K562 (cell line): ENCODE data around the gene PBX2. TPM values are rescaled to one million over a fixed set of nuclear protein-coding genes. Genes with fewer than 3 reads are reported as not detected.

ENCODE experiments used
- ATF3 ChIP-seq, 2 experiments: fragments of 450-650 bp in 1 of 2; sonication (generic) in 1 of 2; formaldehyde crosslinking in 1 of 2; IDR thresholded peaks in 1 of 2; conservative IDR thresholded peaks in 1 of 2; 2 replicates each; pipeline versions ENCODE4 v1.6.1 to v1.8.1; 2016 to 2023; ENCODE audit warnings: mild to moderate bottlenecking in 2 of 2, moderate library complexity in 2 of 2, inconsistent platforms in 1 of 2, missing genetic modification reagents in 1 of 2
- C11orf30 ChIP-seq: fragments of 450-650 bp; IDR thresholded peaks from 2 replicates; pipeline ENCODE4 v1.6.1; 2016; ENCODE audit warnings: low read depth, mild to moderate bottlenecking
- CHCHD3 ChIP-seq: fragments of 250-450 bp; sonication (Bioruptor Pico); IDR thresholded peaks from 2 replicates; pipeline ENCODE4 v2.1.2; 2022; ENCODE audit warnings: mild to moderate bottlenecking
- E2F4 ChIP-seq: sonication (generic); formaldehyde crosslinking; IDR thresholded peaks from 2 replicates; pipeline ENCODE4 v1.8.0; 2022; ENCODE audit warnings: mild to moderate bottlenecking, low read depth, missing genetic modification reagents
- ETV1 ChIP-seq: fragments of 450-650 bp; conservative IDR thresholded peaks from 2 replicates; pipeline ENCODE4 v1.6.1; 2016; ENCODE audit warnings: missing genetic modification characterization, control low read depth, low read depth, missing compliant biosample characterization
- HIVEP1 ChIP-seq: fragments of 250-450 bp; sonication (Bioruptor Pico); IDR thresholded peaks from 2 replicates; pipeline ENCODE4 v1.4.0; 2020; ENCODE audit warnings: mild to moderate bottlenecking
- HNRNPK ChIP-seq: fragments of 200-400 bp; formaldehyde crosslinking; IDR thresholded peaks from one replicate; pipeline ENCODE4 v1.6.1; 2018; ENCODE audit warnings: mild to moderate bottlenecking, low read depth, low read length; ENCODE audit not compliant: poor library complexity, severe bottlenecking
- MXI1 ChIP-seq: IDR thresholded peaks from 2 replicates; pipeline ENCODE4 v1.6.1; 2011; ENCODE audit warnings: low read depth, mild to moderate bottlenecking, improper control_type of control experiment, low read length
- MYBL2 ChIP-seq, 2 experiments: fragments of 450-650 bp in 1 of 2; sonication (generic) in 1 of 2; formaldehyde crosslinking in 1 of 2; IDR thresholded peaks; 2 replicates each; pipeline versions ENCODE4 v1.6.1 to v1.8.1; 2017 to 2022; ENCODE audit warnings: borderline replicate concordance in 1 of 2, inconsistent platforms in 1 of 2, low read depth in 1 of 2, mild to moderate bottlenecking in 1 of 2, missing genetic modification reagents in 1 of 2, moderate library complexity in 1 of 2
- NFRKB ChIP-seq: fragments of 450-650 bp; IDR thresholded peaks from 2 replicates; pipeline ENCODE4 v1.6.1; 2016; ENCODE audit warnings: low read depth
- RBBP5 ChIP-seq: fragments of 200-600 bp; sonication (generic); IDR thresholded peaks from 2 replicates; pipeline ENCODE4 v1.6.1; 2012; ENCODE audit warnings: borderline replicate concordance, mild to moderate bottlenecking, low read length, control low read depth, inconsistent platforms; ENCODE audit not compliant: insufficient read depth, poor library complexity, severe bottlenecking
- ZC3H8 ChIP-seq: fragments of 450-650 bp; IDR thresholded peaks from 2 replicates; pipeline ENCODE4 v1.6.1; 2017
- ZNF133 ChIP-seq: fragments of 250-450 bp; sonication (Bioruptor Pico); IDR thresholded peaks from 2 replicates; pipeline ENCODE4 v1.4.0; 2020; ENCODE audit warnings: mild to moderate bottlenecking
- ZNF274 ChIP-seq: IDR thresholded peaks from 2 replicates; pipeline ENCODE4 v1.6.1; 2011; ENCODE audit warnings: low read depth, mild to moderate bottlenecking, low read length, moderate library complexity, borderline replicate concordance
- polyA plus RNA-seq, 8 experiments: library from polyadenylated mRNA; depleted of rRNA in 4 of 8; stranded (reverse) in 5 of 8; unstranded in 3 of 8; fragments of >200 nt; fragmentation: Nextera tagmentation in 2 of 8; fragmentation: Illumina TruSeq in 1 of 8; extraction: Ambion mirVana in 2 of 8; extraction: Trizol in 1 of 8; gene quantifications; 2 replicates each; pipeline versions ENCODE4 v1.2.1 to v1.2.3, GENCODE V29; 2011 to 2014; ENCODE audit warnings: inconsistent platforms in 1 of 8, missing spikeins in 1 of 8
- total RNA-seq, 7 experiments: library from RNA; depleted of rRNA in 6 of 7; stranded (reverse); fragments of >200 nt in 6 of 7; fragmentation: Illumina TruSeq in 2 of 7; extraction: Trizol in 2 of 7; gene quantifications; 2 replicates each; pipeline versions ENCODE4 v1.2.1 to v1.2.3, GENCODE V29; 2011 to 2021; ENCODE audit warnings: low replicate concordance in 1 of 7
- TF ChIP-seq, protein P1 (sequence below): fragments of 250-450 bp; sonication (Bioruptor Pico); IDR thresholded peaks from 2 replicates; pipeline ENCODE4 v1.5.0; 2021; ENCODE audit warnings: mild to moderate bottlenecking, moderate library complexity
- TF ChIP-seq, protein P2 (sequence below): IDR thresholded peaks from 3 replicates; pipeline ENCODE4 v1.6.1; 2011; ENCODE audit warnings: borderline replicate concordance, mild to moderate bottlenecking, moderate library complexity; ENCODE audit not compliant: insufficient read length; ENCODE audit errors: extremely low read depth

PBX2 gene
- total and polyA plus RNA-seq, 9 of the 15 experiments (the other 6 are each of a cell fraction or from before 2014, with no cell fraction given) = 1.9 to 134 (median 62.5) TPM

- TF ChIP-seq, protein P1, sequence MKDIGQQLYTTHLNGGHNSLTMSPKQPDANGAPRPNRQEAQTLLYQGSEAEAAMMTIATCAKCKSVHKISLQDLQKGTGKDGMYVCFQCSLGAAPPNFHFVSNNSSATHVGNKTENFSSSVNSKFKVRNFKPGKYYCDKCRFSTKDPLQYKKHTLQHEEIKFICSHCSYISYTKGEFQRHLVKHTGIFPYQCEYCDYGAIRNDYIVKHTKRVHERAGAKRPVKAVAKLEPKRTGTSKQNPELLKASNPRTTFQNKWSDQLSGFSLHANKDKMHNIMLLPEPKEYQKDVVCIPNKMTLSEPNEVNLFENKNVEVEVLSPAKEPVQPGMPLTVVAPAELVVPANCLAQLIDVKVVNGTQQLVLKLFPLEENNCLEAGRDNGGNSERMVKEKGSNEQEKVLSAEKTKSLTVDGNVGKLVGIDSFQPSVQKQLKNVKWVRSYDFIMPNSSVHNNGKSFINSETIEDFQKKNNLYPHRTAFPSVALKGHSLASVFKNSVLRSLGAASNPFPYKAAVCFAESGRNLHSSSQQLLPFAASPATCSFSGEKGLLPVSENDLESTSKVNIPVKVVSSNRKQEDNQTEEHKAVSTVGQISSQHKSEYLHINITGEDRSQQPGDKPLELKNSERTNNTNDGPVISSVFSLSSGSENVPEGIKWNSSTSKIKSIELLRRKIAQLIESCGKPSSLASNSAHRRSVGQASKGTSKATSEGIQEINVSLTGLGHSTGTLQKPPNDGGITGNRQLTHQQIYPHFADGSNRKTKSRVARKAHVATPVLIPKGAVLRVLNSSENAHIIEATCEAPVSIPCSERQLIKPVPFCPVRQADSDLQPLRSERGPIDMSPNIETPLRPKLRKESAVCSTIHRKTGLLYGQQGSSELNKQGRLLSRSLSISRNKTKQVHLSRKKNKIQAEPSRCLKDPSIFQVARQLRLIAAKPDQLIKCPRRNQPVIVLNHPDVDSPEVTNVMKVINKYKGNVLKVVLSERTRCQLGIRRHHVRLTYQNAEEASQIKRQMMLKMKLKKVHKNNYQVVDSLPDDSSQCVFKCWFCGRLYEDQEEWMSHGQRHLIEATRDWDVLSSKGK (CRISPR knock-in tag) = no peak
- TF ChIP-seq, protein P2, sequence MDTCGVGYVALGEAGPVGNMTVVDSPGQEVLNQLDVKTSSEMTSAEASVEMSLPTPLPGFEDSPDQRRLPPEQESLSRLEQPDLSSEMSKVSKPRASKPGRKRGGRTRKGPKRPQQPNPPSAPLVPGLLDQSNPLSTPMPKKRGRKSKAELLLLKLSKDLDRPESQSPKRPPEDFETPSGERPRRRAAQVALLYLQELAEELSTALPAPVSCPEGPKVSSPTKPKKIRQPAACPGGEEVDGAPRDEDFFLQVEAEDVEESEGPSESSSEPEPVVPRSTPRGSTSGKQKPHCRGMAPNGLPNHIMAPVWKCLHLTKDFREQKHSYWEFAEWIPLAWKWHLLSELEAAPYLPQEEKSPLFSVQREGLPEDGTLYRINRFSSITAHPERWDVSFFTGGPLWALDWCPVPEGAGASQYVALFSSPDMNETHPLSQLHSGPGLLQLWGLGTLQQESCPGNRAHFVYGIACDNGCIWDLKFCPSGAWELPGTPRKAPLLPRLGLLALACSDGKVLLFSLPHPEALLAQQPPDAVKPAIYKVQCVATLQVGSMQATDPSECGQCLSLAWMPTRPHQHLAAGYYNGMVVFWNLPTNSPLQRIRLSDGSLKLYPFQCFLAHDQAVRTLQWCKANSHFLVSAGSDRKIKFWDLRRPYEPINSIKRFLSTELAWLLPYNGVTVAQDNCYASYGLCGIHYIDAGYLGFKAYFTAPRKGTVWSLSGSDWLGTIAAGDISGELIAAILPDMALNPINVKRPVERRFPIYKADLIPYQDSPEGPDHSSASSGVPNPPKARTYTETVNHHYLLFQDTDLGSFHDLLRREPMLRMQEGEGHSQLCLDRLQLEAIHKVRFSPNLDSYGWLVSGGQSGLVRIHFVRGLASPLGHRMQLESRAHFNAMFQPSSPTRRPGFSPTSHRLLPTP = no peak
- TF ChIP-seq ZNF133 (CRISPR knock-in tag) (no peak), MXI1 (no peak), E2F4 (no peak), HNRNPK (no peak), ETV1 (tag) (no peak), RBBP5 (no peak), HIVEP1 (CRISPR knock-in tag) (no peak), NFRKB (peak; percentile 53; the same call in 1 of the 2 replicates), MYBL2 (IDR thresholded peaks at IDR 0.05; ENCODE audit: low read depth) (no peak), MYBL2 (CRISPR knock-in tag; IDR thresholded peaks at IDR 0.05; ENCODE audit: borderline replicate concordance) (no peak), CHCHD3 (CRISPR knock-in tag) (no peak), ATF3 (IDR thresholded peaks at IDR 0.05) (peak; percentile 55), ATF3 (CRISPR knock-in tag; conservative IDR thresholded peaks at IDR 0.05) (no peak), ZC3H8 (no peak), C11orf30 (peak; percentile 57; the same call in 1 of the 2 replicates), ZNF274 (no peak)
These were observed 37.0 kb downstream of the PBX2 start (continued) for GRCh38 chr6:32152769-32153563.
